GM20431 (cell line): ENCODE measurements around the gene ZNF358.

Source experiments
- in situ Hi-C: fragments of 300-500 bp; cut with MseI, MboI; formaldehyde crosslinking; loops from one replicate; pipeline ENCODE4 v1.15.0; 2020; ENCODE audit warnings: low sequenced_read_pairs; ENCODE audit not compliant: unreplicated experiment

ZNF358 gene

GRCh38 chr19:7515645-7516151, at the start of gene ZNF358:
ZNF358 (plus strand) TSS chr19:7516103; CDS start chr19:7519243, 3,140 bp downstream.
- in situ Hi-C loops: no loop called here

GRCh38 chr19:7467009-7467989, 48.6 kb upstream of the ZNF358 start:
- in situ Hi-C loops: no loop called here

- in situ Hi-C loops: no loop called here
Measured at GRCh38 chr19:7468840-7469239, 47.1 kb upstream of the ZNF358 start.

- in situ Hi-C loops: no loop called here
Measured at GRCh38 chr19:7469669-7470285, 46.1 kb upstream of the ZNF358 start.

GRCh38 chr19:7470540-7471305, 45.2 kb upstream of the ZNF358 start:
- in situ Hi-C loops: no loop called here

- in situ Hi-C loops: no loop called here
Measured at GRCh38 chr19:7471696-7472615, 43.9 kb upstream of the ZNF358 start.

GRCh38 chr19:7475665-7476064, 40.2 kb upstream of the ZNF358 start:
- in situ Hi-C loops: no loop called here

- in situ Hi-C loops: no loop called here
Measured at GRCh38 chr19:7476241-7476640, 39.7 kb upstream of the ZNF358 start.

- in situ Hi-C loops: no loop called here
Measured at GRCh38 chr19:7476777-7477494, 39.0 kb upstream of the ZNF358 start.

GRCh38 chr19:7477758-7478157, 38.1 kb upstream of the ZNF358 start:
- in situ Hi-C loops: no loop called here

GRCh38 chr19:7478173-7478842, 37.6 kb upstream of the ZNF358 start:
- in situ Hi-C loops: no loop called here

GRCh38 chr19:7478843-7479227, 37.1 kb upstream of the ZNF358 start:
- in situ Hi-C loops: no loop called here

GRCh38 chr19:7480222-7480969, 35.5 kb upstream of the ZNF358 start:
- in situ Hi-C loops: no loop called here

GRCh38 chr19:7480970-7481255, 35.0 kb upstream of the ZNF358 start:
- in situ Hi-C loops: no loop called here

- in situ Hi-C loops: no loop called here
Measured at GRCh38 chr19:7482584-7483439, 33.1 kb upstream of the ZNF358 start.

- in situ Hi-C loops: no loop called here
Measured at GRCh38 chr19:7483720-7484201, 32.1 kb upstream of the ZNF358 start.

GRCh38 chr19:7486923-7487322, 29.0 kb upstream of the ZNF358 start:
- in situ Hi-C loops: no loop called here
